ENCODE measurements around the gene CPSF6.
"Not testable (repeated sequence)": the region's sequence is repeated elsewhere in the genome, so short reads cannot be mapped to it uniquely, and the experiment has no call there.

CPSF6 gene

GRCh38 chr12:69252033-69252432 lies 12.7 kb downstream of the CPSF6 start:
- Mint-ChIP-seq H3K27ac (peak overlapping the region; percentile 8), H3K36me3 (ENCODE audit: low read depth) (peaks cover 78% of the 10 kb centered on the region), H3K4me1 (peaks cover 17% of the 10 kb centered on the region), H3K4me3 (no peak overlapping the region), H3K27me3 (ENCODE audit: low read depth, poor library complexity) (no peaks in the 10 kb centered on the region), H3K9me3 (peaks cover 25% of the 10 kb centered on the region)
- no peak for DNase-seq
- TF ChIP-seq, protein P1, sequence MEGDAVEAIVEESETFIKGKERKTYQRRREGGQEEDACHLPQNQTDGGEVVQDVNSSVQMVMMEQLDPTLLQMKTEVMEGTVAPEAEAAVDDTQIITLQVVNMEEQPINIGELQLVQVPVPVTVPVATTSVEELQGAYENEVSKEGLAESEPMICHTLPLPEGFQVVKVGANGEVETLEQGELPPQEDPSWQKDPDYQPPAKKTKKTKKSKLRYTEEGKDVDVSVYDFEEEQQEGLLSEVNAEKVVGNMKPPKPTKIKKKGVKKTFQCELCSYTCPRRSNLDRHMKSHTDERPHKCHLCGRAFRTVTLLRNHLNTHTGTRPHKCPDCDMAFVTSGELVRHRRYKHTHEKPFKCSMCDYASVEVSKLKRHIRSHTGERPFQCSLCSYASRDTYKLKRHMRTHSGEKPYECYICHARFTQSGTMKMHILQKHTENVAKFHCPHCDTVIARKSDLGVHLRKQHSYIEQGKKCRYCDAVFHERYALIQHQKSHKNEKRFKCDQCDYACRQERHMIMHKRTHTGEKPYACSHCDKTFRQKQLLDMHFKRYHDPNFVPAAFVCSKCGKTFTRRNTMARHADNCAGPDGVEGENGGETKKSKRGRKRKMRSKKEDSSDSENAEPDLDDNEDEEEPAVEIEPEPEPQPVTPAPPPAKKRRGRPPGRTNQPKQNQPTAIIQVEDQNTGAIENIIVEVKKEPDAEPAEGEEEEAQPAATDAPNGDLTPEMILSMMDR (IDR thresholded peaks at IDR 0.05) = no peak

DNA sequence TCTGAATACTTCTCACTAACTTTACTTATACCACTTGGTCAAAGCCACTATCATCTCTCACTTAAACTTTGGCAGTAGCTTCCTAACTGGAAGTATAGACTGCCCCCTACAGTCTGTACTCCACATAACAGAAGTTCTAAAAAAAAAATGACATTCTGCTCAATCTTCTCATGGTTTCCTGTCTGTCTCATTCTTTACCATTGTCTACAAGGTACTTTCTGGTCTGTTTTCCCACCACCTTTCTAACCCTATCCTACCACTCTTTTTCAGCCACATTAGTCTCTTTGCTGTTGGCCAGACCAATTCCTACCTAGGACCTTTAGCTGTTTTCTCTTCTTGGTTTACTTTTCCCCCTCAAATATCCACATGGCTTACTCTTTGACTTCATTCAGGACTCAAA lies 14.7 kb downstream of the CPSF6 start:
- peaks cover 79% of the 10 kb centered on the region for H3K36me3 Mint-ChIP-seq (ENCODE audit: low read depth)
- H3K27ac Mint-ChIP-seq = no peak overlapping the region
- H3K27me3 Mint-ChIP-seq (ENCODE audit: low read depth, poor library complexity) = no peaks in the 10 kb centered on the region
- DNase-seq = no peak
- peaks cover 9% of the 10 kb centered on the region for H3K9me3 Mint-ChIP-seq
- H3K4me3 Mint-ChIP-seq = no peak overlapping the region
- H3K4me1 Mint-ChIP-seq = peaks cover 17% of the 10 kb centered on the region
- TF ChIP-seq, protein P1 (IDR thresholded peaks at IDR 0.05) = peak; percentile 59

DNA sequence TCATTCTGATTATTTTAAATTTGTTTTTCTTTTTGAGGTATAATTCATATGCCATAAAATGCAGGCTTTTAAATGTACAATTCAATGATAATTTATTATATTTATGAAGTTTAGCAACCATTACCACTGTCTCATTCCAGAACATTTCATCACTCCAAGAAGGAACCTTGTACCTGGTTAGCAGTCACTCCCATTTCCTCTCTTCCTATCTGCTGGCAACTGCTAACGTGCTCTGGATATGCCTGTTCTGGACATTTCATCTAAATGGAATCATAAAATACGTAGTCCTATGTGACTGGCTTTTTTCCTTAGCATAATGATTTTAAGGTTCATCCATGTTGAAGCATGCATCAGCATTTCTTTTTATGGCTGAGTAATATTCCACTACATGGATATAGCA lies 15.5 kb downstream of the CPSF6 start:
- TF ChIP-seq, protein P1 (IDR thresholded peaks at IDR 0.05) = no peak
- no peak overlapping the region for H3K4me3 Mint-ChIP-seq
- H3K36me3 Mint-ChIP-seq (ENCODE audit: low read depth) = peaks cover 79% of the 10 kb centered on the region

GRCh38 chr12:69258655-69259054 lies 19.3 kb downstream of the CPSF6 start:
- Mint-ChIP-seq H3K4me1 (no peaks in the 10 kb centered on the region), H3K9me3 (no peaks in the 10 kb centered on the region), H3K36me3 (ENCODE audit: low read depth) (peaks cover 86% of the 10 kb centered on the region), H3K27me3 (ENCODE audit: low read depth, poor library complexity) (no peaks in the 10 kb centered on the region), H3K27ac (peak overlapping the region; percentile 94), H3K4me3 (no peak overlapping the region)
- DNase-seq = no peak
- TF ChIP-seq, protein P1 (IDR thresholded peaks at IDR 0.05) = no peak

More for the DNA sequence above, 15.5 kb downstream of the CPSF6 start:
- Mint-ChIP-seq H3K27ac (no peak overlapping the region), H3K27me3 (ENCODE audit: low read depth, poor library complexity) (no peaks in the 10 kb centered on the region), H3K9me3 (peaks cover 1% of the 10 kb centered on the region), H3K4me1 (peaks cover 17% of the 10 kb centered on the region)
- no peak for DNase-seq

DNA sequence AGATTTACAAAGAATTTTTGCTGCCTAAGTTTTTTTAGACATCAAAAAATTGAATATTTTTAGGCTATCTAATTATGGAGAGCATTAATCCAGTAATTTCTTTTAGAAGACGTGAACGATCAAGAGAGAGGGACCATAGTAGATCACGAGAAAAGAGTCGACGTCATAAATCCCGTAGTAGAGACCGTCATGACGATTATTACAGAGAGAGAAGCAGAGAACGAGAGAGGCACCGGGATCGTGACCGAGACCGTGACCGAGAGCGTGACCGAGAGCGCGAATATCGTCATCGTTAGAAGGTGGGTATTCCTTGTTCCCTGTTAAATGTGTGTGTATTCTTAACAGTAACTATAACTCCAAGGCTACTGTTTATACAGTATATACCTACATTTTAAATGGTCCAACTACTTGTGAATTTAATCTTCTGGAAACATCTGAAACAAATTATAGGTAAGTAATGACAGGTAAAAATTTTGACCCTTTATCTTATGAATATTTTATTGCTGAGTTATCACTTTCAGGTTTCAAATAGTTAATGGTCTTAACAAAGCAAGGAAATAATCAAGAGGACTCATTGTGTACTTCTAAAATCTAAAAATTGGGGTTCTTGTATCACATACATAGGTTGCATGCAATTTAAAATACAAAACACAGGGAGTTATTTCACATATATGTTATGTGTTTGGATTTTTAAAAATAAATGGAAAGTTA lies 23.1 kb downstream of the CPSF6 start:
- Mint-ChIP-seq H3K4me1 (no peaks in the 10 kb centered on the region), H3K27ac (no peak overlapping the region), H3K4me3 (no peak overlapping the region), H3K9me3 (no peaks in the 10 kb centered on the region), H3K36me3 (ENCODE audit: low read depth) (peaks cover 90% of the 10 kb centered on the region), H3K27me3 (ENCODE audit: low read depth, poor library complexity) (no peaks in the 10 kb centered on the region)
- TF ChIP-seq, protein P1 (IDR thresholded peaks at IDR 0.05) = no peak
- no peak for DNase-seq

DNA sequence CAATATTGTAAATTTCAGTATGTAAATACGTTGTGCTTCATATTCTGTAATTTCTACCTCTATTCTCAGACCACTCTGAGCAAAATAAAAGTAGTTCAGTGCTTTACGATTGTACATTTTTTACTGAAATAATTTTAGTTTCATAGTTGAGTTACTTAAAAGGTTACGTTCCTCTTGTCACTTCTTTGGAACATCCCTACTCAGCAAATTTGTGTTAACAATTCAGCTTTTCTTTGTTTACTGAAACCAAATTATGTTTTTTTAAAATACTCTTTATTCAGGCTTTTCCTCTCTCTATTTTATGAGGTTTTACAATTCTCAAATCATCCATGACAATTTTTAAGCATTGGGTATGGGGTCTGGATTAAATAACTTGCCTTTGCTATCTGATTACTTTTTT lies 25.8 kb downstream of the CPSF6 start:
- H3K9me3 Mint-ChIP-seq = no peaks in the 10 kb centered on the region
- H3K4me3 Mint-ChIP-seq = no peak overlapping the region
- no peaks in the 10 kb centered on the region for H3K4me1 Mint-ChIP-seq
- no peaks in the 10 kb centered on the region for H3K27me3 Mint-ChIP-seq (ENCODE audit: low read depth, poor library complexity)
- no peak for DNase-seq
- TF ChIP-seq, protein P1 (IDR thresholded peaks at IDR 0.05) = no peak
- no peak overlapping the region for H3K27ac Mint-ChIP-seq
- peaks cover 67% of the 10 kb centered on the region for H3K36me3 Mint-ChIP-seq (ENCODE audit: low read depth)

DNA sequence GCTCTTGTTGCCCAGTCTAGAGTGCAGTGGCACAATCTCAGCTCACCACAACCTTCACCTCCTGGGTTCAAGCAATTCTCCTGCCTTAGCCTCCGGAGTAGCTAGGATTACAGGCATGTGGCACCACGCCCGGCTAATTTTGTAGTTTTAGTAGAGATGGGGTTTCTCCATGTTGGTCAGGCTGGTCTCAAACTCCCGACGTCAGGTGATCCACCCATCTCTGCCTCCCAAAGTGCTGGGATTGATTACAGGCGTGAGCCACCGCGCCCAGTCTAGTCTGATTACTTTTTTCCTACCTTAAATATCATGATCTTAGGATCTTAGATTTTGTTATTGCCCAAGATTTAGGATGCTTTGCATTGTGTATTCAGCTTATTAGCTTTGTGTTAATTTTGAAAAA lies 26.3 kb downstream of the CPSF6 start:
- not testable (repeated sequence) for H3K4me1 Mint-ChIP-seq; H3K9me3 Mint-ChIP-seq; H3K27me3 Mint-ChIP-seq (ENCODE audit: low read depth, poor library complexity); H3K4me3 Mint-ChIP-seq; DNase-seq; H3K27ac Mint-ChIP-seq
- peaks cover 64% of the 10 kb centered on the region for H3K36me3 Mint-ChIP-seq (ENCODE audit: low read depth)

Data from nephron progenitor cell (in vitro differentiated cells).